Measurements from ENCODE around the gene POLE3.
"Not testable (repeated sequence)": the region's sequence is repeated elsewhere in the genome, so short reads cannot be mapped to it uniquely, and the experiment has no call there.

The POLE3 gene

GRCh38 chr9:113406353-113406752 is 4.1 kb downstream of the POLE3 start:
- peaks cover 4 to 18% of the 10 kb centered on the region in 2 experiments for H3K36me3 ChIP-seq (ENCODE audit: control insufficient read depth in 1 of 2, insufficient read depth in 2 of 2, low read length in 2 of 2)
- not testable (repeated sequence) for H2BK12ac ChIP-seq (ENCODE audit: low read length); H2BK120ac ChIP-seq (ENCODE audit: insufficient read depth, low read length, poor library complexity); H3K27ac ChIP-seq (ENCODE audit: low read depth, low read length); H3K4me1 ChIP-seq (ENCODE audit: control insufficient read depth in 1 of 2, insufficient read depth in 2 of 2, low read length in 2 of 2); H2AFZ ChIP-seq (ENCODE audit: insufficient read depth, low read length, poor library complexity); H3K4me3 ChIP-seq (ENCODE audit: low read depth, low read length); H3K23ac ChIP-seq (ENCODE audit: low read length); H3K79me1 ChIP-seq (ENCODE audit: low read length); H3K27me3 ChIP-seq (ENCODE audit: insufficient read depth, low read length); H4K12ac ChIP-seq (ENCODE audit: low read depth, low read length); DNase-seq; H3K4me2 ChIP-seq (ENCODE audit: low read length); H2AK5ac ChIP-seq (ENCODE audit: low read length); H3K9ac ChIP-seq (ENCODE audit: low read length); H3K14ac ChIP-seq (ENCODE audit: low read length); H3K18ac ChIP-seq (ENCODE audit: low read length); H3K4ac ChIP-seq (ENCODE audit: low read depth, low read length); H3K9me3 ChIP-seq (ENCODE audit: insufficient read depth, low read depth, low read length); H4K8ac ChIP-seq (ENCODE audit: low read depth, low read length); H2BK5ac ChIP-seq (ENCODE audit: low read depth, low read length, poor library complexity); H4K91ac ChIP-seq (ENCODE audit: low read depth, low read length)
- no CpG with 5 or more reads among the region's 9 CpGs for whole genome bisulfite sequencing (ENCODE audit: extremely low coverage, insufficient coverage, insufficient read length)
- peaks cover 10% of the 10 kb centered on the region for H3K79me2 ChIP-seq (ENCODE audit: control insufficient read depth, insufficient read depth, low read length, poor library complexity)

- no peak overlapping the region for H3K14ac ChIP-seq (ENCODE audit: low read length)
- peaks cover 0 to 10% of the 10 kb centered on the region in 2 experiments for H3K36me3 ChIP-seq (ENCODE audit: control insufficient read depth in 1 of 2, insufficient read depth in 2 of 2, low read length in 2 of 2)
- no CpG with 5 or more reads among the region's 2 CpGs for WGBS (ENCODE audit: extremely low coverage, insufficient coverage, insufficient read length)
- no peak overlapping the region for H3K18ac ChIP-seq (ENCODE audit: low read length)
- no peak overlapping the region for H2BK12ac ChIP-seq (ENCODE audit: low read length)
- no peak overlapping the region for H4K8ac ChIP-seq (ENCODE audit: low read depth, low read length)
- H2AFZ ChIP-seq (ENCODE audit: insufficient read depth, low read length, poor library complexity) = no peak overlapping the region
- no peaks in the 10 kb centered on the region for H3K9me3 ChIP-seq (ENCODE audit: insufficient read depth, low read depth, low read length)
- H3K79me1 ChIP-seq (ENCODE audit: low read length) = peaks cover 5% of the 10 kb centered on the region
- no peak overlapping the region for H4K12ac ChIP-seq (ENCODE audit: low read depth, low read length)
- no peak overlapping the region for H2BK120ac ChIP-seq (ENCODE audit: insufficient read depth, low read length, poor library complexity)
- no peak overlapping the region for H3K27ac ChIP-seq (ENCODE audit: low read depth, low read length)
- H2BK5ac ChIP-seq (ENCODE audit: low read depth, low read length, poor library complexity) = no peak overlapping the region
- no peak overlapping the region for H3K23ac ChIP-seq (ENCODE audit: low read length)
- H3K4me3 ChIP-seq (ENCODE audit: low read depth, low read length) = no peak overlapping the region
- H3K4me2 ChIP-seq (ENCODE audit: low read length) = no peak overlapping the region
- H3K4me1 ChIP-seq (ENCODE audit: control insufficient read depth in 1 of 2, insufficient read depth in 2 of 2, low read length in 2 of 2) = peaks cover 11 to 14% of the 10 kb centered on the region in 2 experiments
- H3K27me3 ChIP-seq (ENCODE audit: insufficient read depth, low read length) = no peaks in the 10 kb centered on the region
- DNase-seq = peak in 1 of 2 donors; percentile 52
- H3K4ac ChIP-seq (ENCODE audit: low read depth, low read length) = no peak overlapping the region
- no peak overlapping the region for H4K91ac ChIP-seq (ENCODE audit: low read depth, low read length)
- H2AK5ac ChIP-seq (ENCODE audit: low read length) = no peak overlapping the region
- peaks cover 3% of the 10 kb centered on the region for H3K79me2 ChIP-seq (ENCODE audit: control insufficient read depth, insufficient read depth, low read length, poor library complexity)
- no peak overlapping the region for H3K9ac ChIP-seq (ENCODE audit: low read length)
Observed at GRCh38 chr9:113403646-113404045, 6.8 kb downstream of the POLE3 start.

GRCh38 chr9:113401027-113401792 is 9.3 kb downstream of the POLE3 start, which contains the start of gene ALAD:
ALAD (minus strand) TSS chr9:113401284; CDS start chr9:113393559, 7,725 bp downstream.
- WGBS (ENCODE audit: extremely low coverage, insufficient coverage, insufficient read length) = no CpG with 5 or more reads among the region's 50 CpGs
- Histone ChIP-seq H3K79me1 (ENCODE audit: low read length) (peaks cover 7% of the 10 kb centered on the region), H4K12ac (ENCODE audit: low read depth, low read length) (no peak within 1 kb of the TSS), H3K27me3 (ENCODE audit: insufficient read depth, low read length) (no peaks in the 10 kb centered on the region), H2BK5ac (ENCODE audit: low read depth, low read length, poor library complexity) (peak within 1 kb of the TSS; percentile 61), H3K4me3 (ENCODE audit: low read depth, low read length) (peak within 1 kb of the TSS; percentile 83), H3K14ac (ENCODE audit: low read length) (peak within 1 kb of the TSS; percentile 55), H2AK5ac (ENCODE audit: low read length) (no peak within 1 kb of the TSS), H2AFZ (ENCODE audit: insufficient read depth, low read length, poor library complexity) (peak within 1 kb of the TSS; percentile 48), H4K91ac (ENCODE audit: low read depth, low read length) (peak within 1 kb of the TSS; percentile 30), H2BK12ac (ENCODE audit: low read length) (peak within 1 kb of the TSS; percentile 54), H3K23ac (ENCODE audit: low read length) (no peak within 1 kb of the TSS), H3K36me3 (ENCODE audit: control insufficient read depth in 1 of 2, insufficient read depth in 2 of 2, low read length in 2 of 2) (no peaks in the 10 kb centered on the region), H4K8ac (ENCODE audit: low read depth, low read length) (peak within 1 kb of the TSS; percentile 64), H3K4me2 (ENCODE audit: low read length) (peak within 1 kb of the TSS; percentile 91), H3K9ac (ENCODE audit: low read length) (peak within 1 kb of the TSS; percentile 28), H3K27ac (ENCODE audit: low read depth, low read length) (peak within 1 kb of the TSS; percentile 51), H3K4ac (ENCODE audit: low read depth, low read length) (peak within 1 kb of the TSS; percentile 30), H3K18ac (ENCODE audit: low read length) (peak within 1 kb of the TSS; percentile 87), H3K79me2 (ENCODE audit: control insufficient read depth, insufficient read depth, low read length, poor library complexity) (peaks cover 3% of the 10 kb centered on the region), H2BK120ac (ENCODE audit: insufficient read depth, low read length, poor library complexity) (peak within 1 kb of the TSS; percentile 15), H3K4me1 (ENCODE audit: control insufficient read depth in 1 of 2, insufficient read depth in 2 of 2, low read length in 2 of 2) (peaks cover 15 to 26% of the 10 kb centered on the region in 2 experiments), H3K9me3 (ENCODE audit: insufficient read depth, low read depth, low read length) (no peaks in the 10 kb centered on the region)
- DNase-seq = peak; percentile 99

- H3K9me3 ChIP-seq (ENCODE audit: insufficient read depth, low read depth, low read length) = no peaks in the 10 kb centered on the region
- no peak overlapping the region for H4K12ac ChIP-seq (ENCODE audit: low read depth, low read length)
- H4K91ac ChIP-seq (ENCODE audit: low read depth, low read length) = peak overlapping the region; percentile 42
- peak overlapping the region; percentile 74 for H4K8ac ChIP-seq (ENCODE audit: low read depth, low read length)
- no peak overlapping the region for H3K14ac ChIP-seq (ENCODE audit: low read length)
- H2BK12ac ChIP-seq (ENCODE audit: low read length) = peak overlapping the region; percentile 68
- H3K27ac ChIP-seq (ENCODE audit: low read depth, low read length) = peak overlapping the region; percentile 70
- H3K27me3 ChIP-seq (ENCODE audit: insufficient read depth, low read length) = no peaks in the 10 kb centered on the region
- H3K18ac ChIP-seq (ENCODE audit: low read length) = peak overlapping the region; percentile 25
- H3K4me1 ChIP-seq (ENCODE audit: control insufficient read depth in 1 of 2, insufficient read depth in 2 of 2, low read length in 2 of 2) = peaks cover 15 to 26% of the 10 kb centered on the region in 2 experiments
- H3K79me1 ChIP-seq (ENCODE audit: low read length) = peaks cover 7% of the 10 kb centered on the region
- no CpG with 5 or more reads among the region's 3 CpGs for WGBS (ENCODE audit: extremely low coverage, insufficient coverage, insufficient read length)
- DNase-seq = peak; percentile 37 to 40
- peak overlapping the region; percentile 71 for H2BK120ac ChIP-seq (ENCODE audit: insufficient read depth, low read length, poor library complexity)
- no peaks in the 10 kb centered on the region for H3K36me3 ChIP-seq (ENCODE audit: control insufficient read depth in 1 of 2, insufficient read depth in 2 of 2, low read length in 2 of 2)
- H3K9ac ChIP-seq (ENCODE audit: low read length) = no peak overlapping the region
- H2BK5ac ChIP-seq (ENCODE audit: low read depth, low read length, poor library complexity) = peak overlapping the region; percentile 69
- no peak overlapping the region for H2AFZ ChIP-seq (ENCODE audit: insufficient read depth, low read length, poor library complexity)
- peak overlapping the region; percentile 59 for H2AK5ac ChIP-seq (ENCODE audit: low read length)
- H3K4me2 ChIP-seq (ENCODE audit: low read length) = peak overlapping the region; percentile 91
- H3K4me3 ChIP-seq (ENCODE audit: low read depth, low read length) = no peak overlapping the region
- H3K4ac ChIP-seq (ENCODE audit: low read depth, low read length) = peak overlapping the region; percentile 55
- H3K23ac ChIP-seq (ENCODE audit: low read length) = no peak overlapping the region
- H3K79me2 ChIP-seq (ENCODE audit: control insufficient read depth, insufficient read depth, low read length, poor library complexity) = peaks cover 3% of the 10 kb centered on the region
Observed at GRCh38 chr9:113399646-113400200, 10.8 kb downstream of the POLE3 start.

All from trophoblast cell (in vitro differentiated cells and primary cell).